ENCODE data around the gene FOXO6. TPM values are rescaled to one million over a fixed set of nuclear protein-coding genes. Genes with fewer than 3 reads are reported as not detected.

The FOXO6 gene
- total RNA-seq, 2 experiments from 2014 or later = 1.2 to 2.2 TPM

DNA sequence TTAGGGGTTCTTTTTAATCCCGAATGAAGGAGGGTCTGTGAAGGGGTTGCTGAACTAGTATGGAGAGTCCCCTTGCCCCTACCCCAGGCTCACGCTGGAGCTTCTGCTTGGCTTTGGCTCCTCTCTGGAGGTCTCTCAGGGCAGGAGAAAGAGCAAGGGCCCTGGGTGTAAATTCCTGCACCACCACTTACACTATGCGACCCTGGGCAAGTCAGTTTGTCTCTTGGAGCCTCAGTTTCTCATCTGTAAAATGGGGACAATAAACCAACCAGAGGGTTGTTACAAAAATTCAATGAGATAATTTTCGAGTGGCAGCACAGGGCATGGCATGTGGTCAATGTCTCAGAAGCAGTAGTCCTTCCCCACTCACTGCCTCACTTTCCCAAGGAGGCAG, 11.4 kb downstream of the FOXO6 start:
- intact Hi-C loops (cut with DNase I, micrococcal nuclease) = no loop called here
- peaks cover 65% of the 10 kb centered on the region for H3K27me3 Mint-ChIP-seq
- no peak for DNase-seq
- H3K36me3 Mint-ChIP-seq (ENCODE audit: low read depth) = no peaks in the 10 kb centered on the region
- Histone ChIP-seq H3K36me3 (ENCODE audit: insufficient read depth, low read length) (no peaks in the 10 kb centered on the region), H3K9me3 (ENCODE audit: control insufficient read depth in 1 of 2, insufficient read depth in 1 of 2, low read length in 2 of 2) (no peaks in the 10 kb centered on the region), H3K27me3 (ENCODE audit: control insufficient read depth in 1 of 2, insufficient read depth in 2 of 2, low read length in 2 of 2) (peaks cover 15 to 46% of the 10 kb centered on the region in 2 experiments), H3K27ac (ENCODE audit: low read depth in 1 of 2, low read length in 2 of 2) (no peak overlapping the region), H3K4me1 (ENCODE audit: insufficient read depth, low read length) (no peaks in the 10 kb centered on the region), H3K4me3 (ENCODE audit: low read length) (no peak overlapping the region)
- TF ChIP-seq, protein P1, sequence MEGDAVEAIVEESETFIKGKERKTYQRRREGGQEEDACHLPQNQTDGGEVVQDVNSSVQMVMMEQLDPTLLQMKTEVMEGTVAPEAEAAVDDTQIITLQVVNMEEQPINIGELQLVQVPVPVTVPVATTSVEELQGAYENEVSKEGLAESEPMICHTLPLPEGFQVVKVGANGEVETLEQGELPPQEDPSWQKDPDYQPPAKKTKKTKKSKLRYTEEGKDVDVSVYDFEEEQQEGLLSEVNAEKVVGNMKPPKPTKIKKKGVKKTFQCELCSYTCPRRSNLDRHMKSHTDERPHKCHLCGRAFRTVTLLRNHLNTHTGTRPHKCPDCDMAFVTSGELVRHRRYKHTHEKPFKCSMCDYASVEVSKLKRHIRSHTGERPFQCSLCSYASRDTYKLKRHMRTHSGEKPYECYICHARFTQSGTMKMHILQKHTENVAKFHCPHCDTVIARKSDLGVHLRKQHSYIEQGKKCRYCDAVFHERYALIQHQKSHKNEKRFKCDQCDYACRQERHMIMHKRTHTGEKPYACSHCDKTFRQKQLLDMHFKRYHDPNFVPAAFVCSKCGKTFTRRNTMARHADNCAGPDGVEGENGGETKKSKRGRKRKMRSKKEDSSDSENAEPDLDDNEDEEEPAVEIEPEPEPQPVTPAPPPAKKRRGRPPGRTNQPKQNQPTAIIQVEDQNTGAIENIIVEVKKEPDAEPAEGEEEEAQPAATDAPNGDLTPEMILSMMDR (IDR thresholded peaks at IDR 0.05) = no peak
- H3K27ac Mint-ChIP-seq = no peak overlapping the region
- H3K9me3 Mint-ChIP-seq = no peaks in the 10 kb centered on the region
- ChIA-PET POLR2A (no interaction called here), CTCF (no interaction called here)
- no peak for ATAC-seq (ENCODE audit: poor library complexity)
- no peak overlapping the region for H3K4me3 Mint-ChIP-seq
- no peaks in the 10 kb centered on the region for H3K4me1 Mint-ChIP-seq (ENCODE audit: low read depth)

DNA sequence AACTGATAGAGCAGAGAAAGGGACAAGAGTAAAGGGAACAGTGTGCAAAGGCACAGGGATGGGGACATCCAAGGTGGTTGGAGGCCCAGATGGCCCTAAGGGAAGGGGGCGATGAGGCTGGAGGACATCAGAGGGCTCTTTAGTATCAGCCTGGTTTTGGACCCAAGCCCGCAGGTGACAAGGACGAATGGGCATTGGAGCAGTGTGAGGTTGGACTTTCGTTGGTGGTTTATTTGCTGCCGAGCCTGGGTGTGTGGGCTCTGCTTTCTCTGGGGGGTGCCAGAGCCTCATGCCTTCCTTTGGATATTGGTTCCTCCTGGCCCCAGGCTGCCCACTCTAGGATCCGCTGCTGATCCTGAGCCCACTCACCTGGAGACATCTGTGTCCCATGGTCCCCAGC, 12.1 kb downstream of the FOXO6 start:
- H3K27me3 Mint-ChIP-seq = peaks cover 67% of the 10 kb centered on the region
- ChIA-PET CTCF (no interaction called here), POLR2A (no interaction called here)
- TF ChIP-seq, protein P1 (IDR thresholded peaks at IDR 0.05) = no peak
- intact Hi-C loops (cut with DNase I, micrococcal nuclease) = no loop called here
- H3K4me1 Mint-ChIP-seq (ENCODE audit: low read depth) = no peaks in the 10 kb centered on the region
- DNase-seq (no peak), ATAC-seq (ENCODE audit: poor library complexity) (no peak)
- Histone ChIP-seq H3K9me3 (ENCODE audit: control insufficient read depth in 1 of 2, insufficient read depth in 1 of 2, low read length in 2 of 2) (no peaks in the 10 kb centered on the region), H3K4me1 (ENCODE audit: insufficient read depth, low read length) (no peaks in the 10 kb centered on the region), H3K27ac (ENCODE audit: low read depth in 1 of 2, low read length in 2 of 2) (no peak overlapping the region), H3K27me3 (ENCODE audit: control insufficient read depth in 1 of 2, insufficient read depth in 2 of 2, low read length in 2 of 2) (peaks cover 12 to 47% of the 10 kb centered on the region in 2 experiments), H3K4me3 (ENCODE audit: low read length) (no peak overlapping the region), H3K36me3 (ENCODE audit: insufficient read depth, low read length) (no peaks in the 10 kb centered on the region)
- H3K9me3 Mint-ChIP-seq = no peaks in the 10 kb centered on the region
- H3K36me3 Mint-ChIP-seq (ENCODE audit: low read depth) = no peaks in the 10 kb centered on the region
- no peak overlapping the region for H3K27ac Mint-ChIP-seq
- H3K4me3 Mint-ChIP-seq = no peak overlapping the region

DNA sequence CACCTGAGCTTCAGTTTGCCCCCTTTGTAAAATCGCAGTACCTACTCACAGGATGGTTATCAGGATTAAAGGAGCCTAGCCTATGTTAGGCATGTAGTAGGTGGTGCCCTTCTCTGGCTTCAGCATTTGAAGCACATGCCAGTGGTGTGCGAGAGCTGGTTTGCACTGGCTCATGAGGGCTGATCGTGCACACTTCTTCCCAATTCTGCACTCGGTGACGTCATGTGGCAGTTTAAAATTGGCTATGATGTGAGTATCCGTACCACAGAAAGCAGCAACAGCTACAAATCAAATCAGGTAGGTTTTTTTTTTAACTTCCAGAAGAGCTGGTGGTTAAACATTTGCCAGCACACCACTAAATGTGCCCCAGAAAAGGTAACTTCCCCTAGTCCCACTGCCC, 13.5 kb downstream of the FOXO6 start:
- H3K9me3 Mint-ChIP-seq = no peaks in the 10 kb centered on the region
- ChIA-PET POLR2A (no interaction called here), CTCF (no interaction called here)
- Histone ChIP-seq H3K9me3 (ENCODE audit: control insufficient read depth in 1 of 2, insufficient read depth in 1 of 2, low read length in 2 of 2) (no peaks in the 10 kb centered on the region), H3K27me3 (ENCODE audit: control insufficient read depth in 1 of 2, insufficient read depth in 2 of 2, low read length in 2 of 2) (peaks cover 20 to 47% of the 10 kb centered on the region in 2 experiments), H3K4me3 (ENCODE audit: low read length) (no peak overlapping the region), H3K4me1 (ENCODE audit: insufficient read depth, low read length) (no peaks in the 10 kb centered on the region), H3K36me3 (ENCODE audit: insufficient read depth, low read length) (no peaks in the 10 kb centered on the region), H3K27ac (ENCODE audit: low read depth in 1 of 2, low read length in 2 of 2) (no peak overlapping the region)
- no peaks in the 10 kb centered on the region for H3K36me3 Mint-ChIP-seq (ENCODE audit: low read depth)
- DNase-seq = no peak
- no peak for ATAC-seq (ENCODE audit: poor library complexity)
- H3K27me3 Mint-ChIP-seq = peaks cover 67% of the 10 kb centered on the region
- intact Hi-C loops (cut with DNase I, micrococcal nuclease) = no loop called here
- no peaks in the 10 kb centered on the region for H3K4me1 Mint-ChIP-seq (ENCODE audit: low read depth)
- H3K27ac Mint-ChIP-seq = no peak overlapping the region
- TF ChIP-seq, protein P1 (IDR thresholded peaks at IDR 0.05) = no peak
- no peak overlapping the region for H3K4me3 Mint-ChIP-seq

All from CD4-positive, alpha-beta T cell (primary cell).